ENCODE measurements around the gene PWP1.
A peak's percentile ranks its signal among the peaks of the same experiment; 100 is the strongest.
"Not testable (repeated sequence)": the region's sequence is repeated elsewhere in the genome, so short reads cannot be mapped to it uniquely, and the experiment has no call there.

The PWP1 gene

DNA sequence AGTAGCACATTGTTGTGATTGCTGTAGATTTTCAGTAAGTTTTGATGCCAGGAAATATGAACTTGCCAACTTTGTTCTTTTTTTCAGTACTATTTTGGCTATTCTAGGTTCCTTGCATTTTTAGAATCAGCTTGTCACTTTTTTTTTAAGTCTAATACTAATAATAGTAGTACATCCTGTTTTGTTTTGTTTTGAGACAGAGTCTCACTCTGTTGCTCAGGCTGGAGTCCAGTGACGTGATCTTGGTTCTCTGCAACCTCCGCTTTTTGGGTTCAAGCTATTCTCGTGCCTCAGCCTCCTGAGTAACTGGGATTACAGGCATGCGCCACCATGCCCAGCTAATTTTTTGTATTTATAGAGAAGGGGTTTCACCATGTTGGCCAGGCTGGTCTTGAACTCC lies 16.5 kb downstream of the PWP1 start:
- H3K4me3 ChIP-seq (ENCODE audit: low read depth, low read length): no peak overlapping the region
- H3K36me3 ChIP-seq (ENCODE audit: insufficient read depth, low read length): peaks cover 74% of the 10 kb centered on the region
- H3K4me1 ChIP-seq (ENCODE audit: control insufficient read depth, insufficient read depth, low read length, unreplicated experiment): peaks cover 15% of the 10 kb centered on the region
- no peaks in the 10 kb centered on the region for H3K27me3 ChIP-seq (ENCODE audit: insufficient read depth, low read length)
- no peak overlapping the region for H3K27ac ChIP-seq (ENCODE audit: low read depth, low read length)
- no peak overlapping the region for H2AFZ ChIP-seq (ENCODE audit: low read length, unreplicated experiment)
- peaks cover 4% of the 10 kb centered on the region for H3K79me2 ChIP-seq (ENCODE audit: control insufficient read depth, insufficient read depth, low read length, unreplicated experiment)

- Histone ChIP-seq H3K4me1 (ENCODE audit: control insufficient read depth, insufficient read depth, low read length, unreplicated experiment) (peaks cover 15% of the 10 kb centered on the region), H3K27ac (ENCODE audit: low read depth, low read length) (peak overlapping the region; percentile 13; the same call in 1 of the 2 replicates), H2AFZ (ENCODE audit: low read length, unreplicated experiment) (no peak overlapping the region), H3K4me3 (ENCODE audit: low read depth, low read length) (no peak overlapping the region), H3K79me2 (ENCODE audit: control insufficient read depth, insufficient read depth, low read length, unreplicated experiment) (peaks cover 10% of the 10 kb centered on the region), H3K27me3 (ENCODE audit: insufficient read depth, low read length) (no peaks in the 10 kb centered on the region), H3K36me3 (ENCODE audit: insufficient read depth, low read length) (peaks cover 67% of the 10 kb centered on the region)
Measured at GRCh38 chr12:107704041-107704440, 18.4 kb downstream of the PWP1 start.

- Histone ChIP-seq H3K4me1 (ENCODE audit: control insufficient read depth, insufficient read depth, low read length, unreplicated experiment) (peaks cover 15% of the 10 kb centered on the region), H3K36me3 (ENCODE audit: insufficient read depth, low read length) (peaks cover 59% of the 10 kb centered on the region), H3K79me2 (ENCODE audit: control insufficient read depth, insufficient read depth, low read length, unreplicated experiment) (peaks cover 10% of the 10 kb centered on the region)
- not testable (repeated sequence) for H3K27me3 ChIP-seq (ENCODE audit: insufficient read depth, low read length); H3K4me3 ChIP-seq (ENCODE audit: low read depth, low read length); H2AFZ ChIP-seq (ENCODE audit: low read length, unreplicated experiment); H3K27ac ChIP-seq (ENCODE audit: low read depth, low read length)
Measured at GRCh38 chr12:107705522-107705921, 19.9 kb downstream of the PWP1 start.

DNA sequence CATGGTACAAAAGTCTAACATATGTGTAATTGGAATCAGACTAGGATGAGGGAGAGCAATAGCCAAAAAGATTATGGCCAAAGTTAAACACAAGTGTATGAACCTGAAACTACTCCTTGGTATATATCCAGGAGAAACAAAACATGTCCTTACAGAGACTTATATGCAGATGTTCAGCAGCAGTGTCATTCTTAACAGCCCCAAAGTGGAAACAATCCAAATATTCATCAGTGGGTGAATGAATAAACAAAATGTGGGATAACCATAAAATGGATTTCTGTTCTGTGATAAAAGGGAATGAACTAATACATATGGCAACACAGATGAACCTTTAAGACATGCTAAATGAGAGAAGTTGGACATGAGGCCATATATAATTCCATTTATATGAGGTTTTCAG lies 30.2 kb downstream of the PWP1 start:
- Histone ChIP-seq H3K79me2 (ENCODE audit: control insufficient read depth, insufficient read depth, low read length, unreplicated experiment) (no peaks in the 10 kb centered on the region), H3K36me3 (ENCODE audit: insufficient read depth, low read length) (peaks cover 31% of the 10 kb centered on the region), H3K27ac (ENCODE audit: low read depth, low read length) (no peak overlapping the region), H3K27me3 (ENCODE audit: insufficient read depth, low read length) (no peaks in the 10 kb centered on the region), H2AFZ (ENCODE audit: low read length, unreplicated experiment) (no peak overlapping the region), H3K4me3 (ENCODE audit: low read depth, low read length) (no peak overlapping the region), H3K4me1 (ENCODE audit: control insufficient read depth, insufficient read depth, low read length, unreplicated experiment) (no peaks in the 10 kb centered on the region)

- no peaks in the 10 kb centered on the region for H3K4me1 ChIP-seq (ENCODE audit: control insufficient read depth, insufficient read depth, low read length, unreplicated experiment)
- no peaks in the 10 kb centered on the region for H3K79me2 ChIP-seq (ENCODE audit: control insufficient read depth, insufficient read depth, low read length, unreplicated experiment)
- no peak overlapping the region for H3K27ac ChIP-seq (ENCODE audit: low read depth, low read length)
- no peaks in the 10 kb centered on the region for H3K27me3 ChIP-seq (ENCODE audit: insufficient read depth, low read length)
- H3K36me3 ChIP-seq (ENCODE audit: insufficient read depth, low read length): peaks cover 25% of the 10 kb centered on the region
- no peak overlapping the region for H3K4me3 ChIP-seq (ENCODE audit: low read depth, low read length)
- H2AFZ ChIP-seq (ENCODE audit: low read length, unreplicated experiment): no peak overlapping the region
Measured at GRCh38 chr12:107718606-107719005, 33.0 kb downstream of the PWP1 start.

- not testable (repeated sequence) for H3K4me1 ChIP-seq (ENCODE audit: control insufficient read depth, insufficient read depth, low read length, unreplicated experiment); H3K27ac ChIP-seq (ENCODE audit: low read depth, low read length); H3K36me3 ChIP-seq (ENCODE audit: insufficient read depth, low read length); H3K4me3 ChIP-seq (ENCODE audit: low read depth, low read length); H2AFZ ChIP-seq (ENCODE audit: low read length, unreplicated experiment); H3K79me2 ChIP-seq (ENCODE audit: control insufficient read depth, insufficient read depth, low read length, unreplicated experiment); H3K27me3 ChIP-seq (ENCODE audit: insufficient read depth, low read length)
Measured at GRCh38 chr12:107727327-107727726, 41.7 kb downstream of the PWP1 start.

- H2AFZ ChIP-seq (ENCODE audit: low read length, unreplicated experiment); H3K36me3 ChIP-seq (ENCODE audit: insufficient read depth, low read length); H3K79me2 ChIP-seq (ENCODE audit: control insufficient read depth, insufficient read depth, low read length, unreplicated experiment); H3K4me3 ChIP-seq (ENCODE audit: low read depth, low read length); H3K27me3 ChIP-seq (ENCODE audit: insufficient read depth, low read length); H3K4me1 ChIP-seq (ENCODE audit: control insufficient read depth, insufficient read depth, low read length, unreplicated experiment); H3K27ac ChIP-seq (ENCODE audit: low read depth, low read length): not testable (repeated sequence)
Measured at GRCh38 chr12:107727742-107728141, 42.1 kb downstream of the PWP1 start.

DNA sequence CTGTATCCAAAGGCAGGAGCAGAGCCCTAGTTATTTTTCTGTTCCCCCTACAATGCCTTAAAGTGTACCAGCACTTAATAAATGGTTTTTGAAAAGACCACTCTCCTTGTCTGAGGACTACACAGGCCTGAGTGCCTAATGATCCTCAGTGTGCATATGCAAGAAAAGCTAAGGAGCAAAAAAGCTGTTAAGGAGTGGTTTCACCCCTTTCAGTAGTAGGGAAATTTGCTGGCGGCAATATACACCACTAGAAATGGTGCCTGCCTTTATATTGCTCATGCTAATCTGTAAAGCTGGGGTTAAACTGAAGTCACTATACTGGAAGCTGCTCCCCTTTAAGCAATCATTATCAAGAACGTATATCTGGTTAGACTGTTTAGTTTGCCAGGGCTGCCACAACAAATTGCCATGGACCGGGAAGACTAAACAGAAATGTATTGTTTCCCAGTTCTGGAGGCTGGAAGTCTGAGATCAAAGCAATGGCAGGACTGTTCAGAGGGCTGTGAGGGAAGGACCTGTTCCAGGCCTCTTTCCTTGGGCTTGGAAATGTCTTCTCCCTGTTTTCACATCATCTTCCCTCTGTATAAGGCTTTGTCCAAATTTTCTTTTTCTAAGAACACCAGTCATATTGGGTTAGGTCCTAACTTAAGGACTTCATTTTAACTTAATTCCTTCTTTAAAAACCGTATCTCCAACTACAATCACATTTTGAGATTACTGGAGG lies 45.2 kb downstream of the PWP1 start:
- Histone ChIP-seq H3K36me3 (ENCODE audit: insufficient read depth, low read length) (peaks cover 7% of the 10 kb centered on the region), H3K4me1 (ENCODE audit: control insufficient read depth, insufficient read depth, low read length, unreplicated experiment) (no peaks in the 10 kb centered on the region), H3K79me2 (ENCODE audit: control insufficient read depth, insufficient read depth, low read length, unreplicated experiment) (no peaks in the 10 kb centered on the region), H2AFZ (ENCODE audit: low read length, unreplicated experiment) (no peak overlapping the region), H3K4me3 (ENCODE audit: low read depth, low read length) (no peak overlapping the region), H3K27ac (ENCODE audit: low read depth, low read length) (no peak overlapping the region), H3K27me3 (ENCODE audit: insufficient read depth, low read length) (no peaks in the 10 kb centered on the region)

DNA sequence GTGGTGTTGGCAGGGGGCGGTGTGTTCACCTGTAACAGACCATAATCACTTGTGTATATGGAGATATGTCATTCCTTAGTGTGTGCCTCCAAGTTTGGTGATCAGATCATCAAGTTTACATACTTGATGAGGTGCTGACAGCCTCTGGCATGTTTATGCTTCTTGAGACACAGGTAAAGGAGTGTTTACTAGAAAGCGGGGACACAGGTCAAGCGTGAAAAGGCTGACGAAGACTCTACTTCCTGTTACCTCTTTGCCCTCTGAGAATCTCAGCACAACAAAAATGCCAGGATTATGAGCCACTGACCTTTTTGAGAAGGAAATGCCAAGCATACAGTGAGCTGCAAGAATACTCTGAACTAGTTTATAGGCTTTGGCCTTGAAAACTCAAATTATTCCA lies 45.8 kb downstream of the PWP1 start:
- H3K4me1 ChIP-seq (ENCODE audit: control insufficient read depth, insufficient read depth, low read length, unreplicated experiment): no peaks in the 10 kb centered on the region
- no peaks in the 10 kb centered on the region for H3K79me2 ChIP-seq (ENCODE audit: control insufficient read depth, insufficient read depth, low read length, unreplicated experiment)
- H3K4me3 ChIP-seq (ENCODE audit: low read depth, low read length): no peak overlapping the region
- H3K27ac ChIP-seq (ENCODE audit: low read depth, low read length): no peak overlapping the region
- no peaks in the 10 kb centered on the region for H3K27me3 ChIP-seq (ENCODE audit: insufficient read depth, low read length)
- peaks cover 7% of the 10 kb centered on the region for H3K36me3 ChIP-seq (ENCODE audit: insufficient read depth, low read length)
- no peak overlapping the region for H2AFZ ChIP-seq (ENCODE audit: low read length, unreplicated experiment)

GRCh38 chr12:107732365-107732764 lies 46.8 kb downstream of the PWP1 start:
- peaks cover 16% of the 10 kb centered on the region for H3K36me3 ChIP-seq (ENCODE audit: insufficient read depth, low read length)
- H3K27ac ChIP-seq (ENCODE audit: low read depth, low read length): no peak overlapping the region
- H3K4me1 ChIP-seq (ENCODE audit: control insufficient read depth, insufficient read depth, low read length, unreplicated experiment): no peaks in the 10 kb centered on the region
- H3K79me2 ChIP-seq (ENCODE audit: control insufficient read depth, insufficient read depth, low read length, unreplicated experiment): no peaks in the 10 kb centered on the region
- H3K4me3 ChIP-seq (ENCODE audit: low read depth, low read length): no peak overlapping the region
- no peaks in the 10 kb centered on the region for H3K27me3 ChIP-seq (ENCODE audit: insufficient read depth, low read length)
- H2AFZ ChIP-seq (ENCODE audit: low read length, unreplicated experiment): no peak overlapping the region

GRCh38 chr12:107734139-107734538 lies 48.5 kb downstream of the PWP1 start:
- Histone ChIP-seq H2AFZ (ENCODE audit: low read length, unreplicated experiment) (no peak overlapping the region), H3K27me3 (ENCODE audit: insufficient read depth, low read length) (no peaks in the 10 kb centered on the region), H3K27ac (ENCODE audit: low read depth, low read length) (no peak overlapping the region), H3K4me3 (ENCODE audit: low read depth, low read length) (no peak overlapping the region), H3K36me3 (ENCODE audit: insufficient read depth, low read length) (peaks cover 30% of the 10 kb centered on the region), H3K4me1 (ENCODE audit: control insufficient read depth, insufficient read depth, low read length, unreplicated experiment) (no peaks in the 10 kb centered on the region), H3K79me2 (ENCODE audit: control insufficient read depth, insufficient read depth, low read length, unreplicated experiment) (no peaks in the 10 kb centered on the region)

Measured in ACC112 (cell line).